Measurements from ENCODE around the gene PPP1R7. TPM values are rescaled to one million over a fixed set of nuclear protein-coding genes. Genes with fewer than 3 reads are reported as not detected.

Gene PPP1R7
- total RNA-seq, 6 donors from 2014 or later = 38.8 to 76.1 (median 57.7) TPM

DNA sequence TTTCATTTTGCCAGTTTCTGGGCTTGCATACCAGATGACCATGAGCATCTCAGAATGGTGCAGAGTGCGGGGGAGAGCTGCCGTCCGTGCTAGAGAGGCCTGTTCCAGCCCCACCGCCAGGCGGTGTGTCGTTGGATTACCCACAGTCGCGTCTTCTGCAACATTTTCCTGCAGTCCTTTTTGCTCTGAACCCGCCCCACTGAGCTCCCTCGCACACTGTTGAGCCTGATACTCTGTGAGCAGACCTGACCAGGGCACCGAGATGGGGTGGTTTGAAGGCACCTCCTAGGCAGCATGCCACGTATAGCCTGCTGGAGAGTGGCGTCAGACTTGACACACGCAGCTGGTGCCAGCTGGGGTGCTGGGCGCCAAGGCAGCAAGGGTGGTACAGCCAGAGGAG, 18.1 kb downstream of the PPP1R7 start:
- TF ChIP-seq EP300 (IDR thresholded peaks at IDR 0.05) (no peak), CTCF (IDR thresholded peaks at IDR 0.05) (no peak), POLR2AphosphoS5 (IDR thresholded peaks at IDR 0.05) (no peak), POLR2A (IDR thresholded peaks at IDR 0.05) (no peak)
- Histone ChIP-seq H3K27ac (no peak overlapping the region), H3K36me3 (peaks cover 34 to 94% (median 81%) of the 10 kb centered on the region in 4 donors), H3K9me3 (peaks cover 0 to 14% (median 9%) of the 10 kb centered on the region in 4 donors), H3K4me1 (no peaks in the 10 kb centered on the region), H3K4me3 (no peak overlapping the region), H3K27me3 (no peaks in the 10 kb centered on the region)
- no peak for ATAC-seq (ENCODE audit: low FRiP score in 2 of 2)
- no peak for DNase-seq
- WGBS, 2 donors = 95 to 97% methylated on average over 9 to 15 of the region's 15 CpGs

DNA sequence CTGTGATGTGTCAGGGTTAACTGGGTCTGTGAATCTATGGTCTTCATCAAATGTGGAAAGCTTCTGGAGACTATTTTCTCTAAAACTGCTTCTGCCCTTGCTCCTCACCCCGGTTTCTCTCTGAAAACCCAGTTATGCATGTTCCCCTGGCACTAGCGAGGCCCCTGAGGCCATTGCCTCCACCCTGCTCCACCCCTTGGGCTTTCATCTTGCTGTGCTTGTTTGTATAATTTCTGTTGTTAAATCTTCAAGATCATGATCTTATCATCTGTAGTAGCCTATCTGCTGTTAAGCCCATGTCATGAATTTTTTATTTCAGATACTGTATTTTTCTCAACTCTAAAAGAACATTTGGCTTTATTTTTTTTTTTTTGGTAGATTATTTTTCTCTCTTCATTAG, 23.3 kb downstream of the PPP1R7 start:
- H3K4me3 ChIP-seq = no peak overlapping the region
- no peaks in the 10 kb centered on the region for H3K27me3 ChIP-seq
- H3K9me3 ChIP-seq = peaks cover 0 to 14% (median 9%) of the 10 kb centered on the region in 4 donors
- TF ChIP-seq POLR2A (IDR thresholded peaks at IDR 0.05) = no peak
- peaks cover 15 to 88% (median 59%) of the 10 kb centered on the region in 4 donors for H3K36me3 ChIP-seq
- DNase-seq (no peak), ATAC-seq (ENCODE audit: low FRiP score in 2 of 2) (no peak)
- WGBS, 2 donors = 92 to 100% methylated on average over 2 of the region's 2 CpGs
- no peak overlapping the region for H3K27ac ChIP-seq
- H3K4me1 ChIP-seq = no peaks in the 10 kb centered on the region

DNA sequence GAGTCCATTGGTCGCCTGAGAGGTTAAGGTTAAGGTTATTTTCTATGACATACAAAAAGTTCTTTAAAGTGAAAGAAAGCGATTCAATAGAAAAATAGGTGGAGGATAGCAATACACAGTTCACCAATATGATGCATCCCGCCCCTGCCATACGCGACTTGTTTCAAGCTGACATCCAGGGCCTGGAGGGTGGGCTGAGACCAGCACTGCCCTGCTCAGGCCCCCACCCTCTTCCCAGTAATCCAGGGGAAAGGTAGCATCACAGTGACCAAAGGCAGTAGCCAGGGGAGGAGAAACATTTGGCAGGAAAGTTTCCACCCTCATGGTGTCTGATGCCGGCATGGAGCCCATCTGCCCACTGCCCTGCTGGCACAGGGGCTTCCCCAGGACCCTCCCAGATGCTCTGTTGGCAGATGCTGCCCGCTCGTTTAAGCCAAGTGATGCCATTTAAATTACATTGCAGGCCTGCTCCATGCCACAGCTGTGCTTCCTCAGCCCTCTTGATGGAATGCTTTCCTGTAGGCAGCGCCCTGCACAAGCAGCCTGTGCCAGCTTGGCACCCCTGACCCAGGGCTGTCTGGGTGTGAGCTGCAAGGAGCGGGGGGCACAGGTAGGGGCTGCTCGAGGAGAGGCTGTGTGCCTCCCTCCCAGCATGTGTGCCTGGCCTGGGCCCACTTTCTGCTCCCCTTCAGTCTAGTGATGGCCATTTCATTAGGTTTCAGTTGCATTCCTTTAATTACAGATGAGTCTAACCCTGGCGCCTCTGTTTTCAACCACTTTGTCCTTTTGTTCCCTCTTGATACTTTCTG, 27.5 kb downstream of the PPP1R7 start:
- Histone ChIP-seq H3K36me3 (peaks cover 0 to 66% (median 46%) of the 10 kb centered on the region in 4 donors), H3K27me3 (no peaks in the 10 kb centered on the region), H3K4me3 (no peak overlapping the region), H3K9me3 (no peaks in the 10 kb centered on the region), H3K27ac (no peak overlapping the region), H3K4me1 (no peaks in the 10 kb centered on the region)
- 94 to 96% methylated on average over 9 to 12 of the region's 12 CpGs for WGBS, 2 donors
- DNase-seq (no peak), ATAC-seq (ENCODE audit: low FRiP score in 2 of 2) (peak in 1 of 2 donors; percentile 35)
- no peak for TF ChIP-seq POLR2AphosphoS5 (IDR thresholded peaks at IDR 0.05)

DNA sequence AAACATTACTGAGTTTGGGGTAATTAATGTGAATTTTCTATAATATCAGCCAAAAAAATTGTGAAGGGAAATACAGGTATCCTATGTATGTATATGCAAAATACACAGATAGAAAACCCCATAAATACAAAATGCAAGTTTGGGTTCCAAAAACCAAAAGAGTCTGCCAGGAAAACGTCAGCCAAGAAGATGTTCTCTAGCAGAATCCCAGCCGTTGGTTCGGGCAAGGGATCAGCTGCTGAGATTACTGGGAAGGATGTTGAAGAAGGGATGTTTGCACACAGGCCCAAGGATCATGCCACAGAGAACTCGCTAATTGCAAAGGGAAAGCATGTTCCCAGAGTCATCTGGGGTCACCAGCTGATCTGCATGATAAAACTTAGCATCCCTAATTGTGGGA, 28.7 kb downstream of the PPP1R7 start:
- DNase-seq (no peak), ATAC-seq (ENCODE audit: low FRiP score in 2 of 2) (no peak)
- no peak for TF ChIP-seq POLR2A (IDR thresholded peaks at IDR 0.05)
- no peak for TF ChIP-seq EP300 (IDR thresholded peaks at IDR 0.05)
- TF ChIP-seq POLR2AphosphoS5 (IDR thresholded peaks at IDR 0.05) = no peak
- no peak for TF ChIP-seq CTCF (IDR thresholded peaks at IDR 0.05)
- Histone ChIP-seq H3K4me1 (no peaks in the 10 kb centered on the region), H3K27ac (peak overlapping the region in 1 of 4 donors; percentile 21), H3K4me3 (no peak overlapping the region), H3K27me3 (no peaks in the 10 kb centered on the region), H3K9me3 (no peaks in the 10 kb centered on the region), H3K36me3 (peaks cover 0 to 74% (median 54%) of the 10 kb centered on the region in 4 donors)
- 72 to 78% methylated on average over 4 of the region's 4 CpGs for WGBS, 2 donors

GRCh38 chr2:241179899-241180298, 29.6 kb downstream of the PPP1R7 start:
- H3K27ac ChIP-seq = no peak overlapping the region
- no peak for DNase-seq
- TF ChIP-seq POLR2AphosphoS5 (IDR thresholded peaks at IDR 0.05) = peak; percentile 18 to 55
- no peak for TF ChIP-seq CTCF (IDR thresholded peaks at IDR 0.05)
- TF ChIP-seq POLR2A (IDR thresholded peaks at IDR 0.05) = no peak
- TF ChIP-seq EP300 (IDR thresholded peaks at IDR 0.05) = no peak
- H3K27me3 ChIP-seq = no peaks in the 10 kb centered on the region
- H3K4me1 ChIP-seq = no peaks in the 10 kb centered on the region
- H3K36me3 ChIP-seq = peaks cover 0 to 68% (median 49%) of the 10 kb centered on the region in 4 donors
- no peak for ATAC-seq (ENCODE audit: low FRiP score in 2 of 2)
- H3K4me3 ChIP-seq = no peak overlapping the region
- whole genome bisulfite sequencing, 2 donors = 74 to 81% methylated on average over 4 of the region's 4 CpGs
- H3K9me3 ChIP-seq = no peaks in the 10 kb centered on the region

DNA sequence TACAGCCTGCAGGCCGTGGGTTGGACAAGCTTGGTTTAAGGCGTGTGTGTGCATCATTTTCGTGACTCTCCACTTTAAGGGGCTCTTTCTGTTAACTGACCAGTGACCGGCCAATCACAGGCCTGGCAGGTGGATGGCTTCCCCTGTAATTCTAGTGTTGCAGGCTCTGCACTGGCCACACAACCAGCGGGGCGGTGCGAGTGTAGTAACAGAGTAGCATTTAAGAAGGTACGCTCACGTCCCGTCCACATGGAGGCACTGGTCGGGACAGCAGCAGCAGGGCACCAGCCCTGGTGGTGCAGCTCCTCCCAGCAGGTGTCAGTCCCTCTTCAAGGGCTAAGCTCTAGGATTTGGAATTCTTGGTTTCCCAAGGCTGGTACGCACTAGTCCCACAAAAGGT, 30.2 kb downstream of the PPP1R7 start:
- Histone ChIP-seq H3K36me3 (peaks cover 0 to 64% (median 44%) of the 10 kb centered on the region in 4 donors), H3K9me3 (no peaks in the 10 kb centered on the region), H3K4me1 (no peaks in the 10 kb centered on the region), H3K27ac (no peak overlapping the region), H3K27me3 (no peaks in the 10 kb centered on the region), H3K4me3 (no peak overlapping the region)
- WGBS, 2 donors = 91 to 95% methylated on average over 12 of the region's 12 CpGs
- DNase-seq (no peak), ATAC-seq (ENCODE audit: low FRiP score in 2 of 2) (no peak)
- TF ChIP-seq CTCF (IDR thresholded peaks at IDR 0.05) (no peak), POLR2AphosphoS5 (IDR thresholded peaks at IDR 0.05) (no peak), POLR2A (IDR thresholded peaks at IDR 0.05) (no peak), EP300 (IDR thresholded peaks at IDR 0.05) (no peak)
